Activated CD8-positive, alpha-beta memory T cell treated with anti-CD3 and anti-CD28 coated beads, Interleukin-2, amount 50 U/mL, for 24 hours (primary cell): Measurements from ENCODE around the gene S100A7.
"Not testable (repeated sequence)": the region's sequence is repeated elsewhere in the genome, so short reads cannot be mapped to it uniquely, and the experiment has no call there.

Experiments
- DNase-seq: peaks from one replicate; pipeline ENCODE4 v3.0.0-alpha.2; 2020; ENCODE audit errors: extremely low read depth

Gene S100A7

DNA sequence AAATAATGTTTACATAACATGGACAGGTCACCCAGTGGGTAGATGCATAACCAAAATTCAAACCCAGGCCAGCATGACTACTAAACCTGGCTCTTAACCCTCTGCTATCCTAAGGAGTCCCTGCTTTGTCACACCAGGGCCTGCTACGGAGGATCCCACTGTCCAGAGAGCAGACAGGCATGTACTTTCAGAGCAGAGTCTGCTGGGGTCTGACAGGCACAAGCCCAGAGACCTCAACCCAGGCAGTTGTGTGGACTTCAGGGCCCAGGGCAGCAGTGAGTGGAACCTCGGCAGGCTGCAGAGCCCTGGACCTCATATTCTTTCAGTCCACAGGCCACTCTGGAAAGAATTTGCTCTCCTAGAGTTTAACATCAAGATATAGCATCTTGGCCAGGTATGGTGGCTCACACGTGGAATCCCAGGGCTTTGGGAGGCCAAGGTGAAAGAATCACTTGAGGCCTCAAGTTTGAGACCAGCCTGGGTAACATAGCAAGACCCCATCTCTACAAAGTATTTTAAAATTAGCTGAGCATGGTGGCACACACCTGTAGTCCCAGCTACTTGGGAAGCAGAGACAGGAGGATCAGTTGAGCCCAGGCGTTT, 16.1 kb upstream of the S100A7 start:
- DNase-seq, result no peak

DNA sequence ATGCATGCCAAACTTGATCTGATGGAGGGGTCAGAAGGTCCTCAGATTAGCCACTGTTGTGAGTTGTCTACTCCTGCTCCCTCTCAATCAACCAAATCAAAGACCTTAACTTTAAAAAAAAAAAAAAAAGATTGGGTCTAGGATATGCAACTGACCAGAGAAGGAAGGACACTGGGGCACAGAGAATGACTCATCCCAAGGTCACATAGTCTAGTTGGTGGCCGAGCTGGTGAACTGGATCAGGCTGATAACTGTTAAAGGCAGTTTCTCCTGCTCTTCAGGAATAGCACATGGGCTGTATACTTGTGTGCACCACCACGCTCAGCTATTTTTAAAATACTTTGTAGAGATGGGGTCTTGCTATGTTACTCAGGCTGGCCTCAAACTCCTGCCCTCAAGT, 14.8 kb upstream of the S100A7 start:
- no peak for DNase-seq

DNA sequence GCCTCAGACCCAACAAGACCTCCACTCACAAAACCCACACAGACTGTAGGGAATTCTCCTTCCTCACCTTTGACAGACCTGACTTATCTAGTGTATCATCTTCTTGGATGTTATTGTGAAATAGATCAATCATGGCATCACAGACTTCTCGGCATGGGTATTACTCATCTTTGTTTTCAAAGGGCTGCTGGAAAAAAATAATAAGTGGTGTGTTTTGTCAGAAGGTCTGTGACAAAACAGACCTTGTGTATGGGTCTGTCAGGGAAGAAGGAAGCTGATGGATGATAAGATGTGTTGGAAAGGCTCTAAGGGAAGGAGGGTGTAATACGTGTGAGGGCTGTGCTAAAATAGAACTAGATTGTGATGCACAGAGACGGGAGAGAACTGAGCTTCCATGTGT, 13.9 kb upstream of the S100A7 start:
- DNase-seq, result no peak

DNA sequence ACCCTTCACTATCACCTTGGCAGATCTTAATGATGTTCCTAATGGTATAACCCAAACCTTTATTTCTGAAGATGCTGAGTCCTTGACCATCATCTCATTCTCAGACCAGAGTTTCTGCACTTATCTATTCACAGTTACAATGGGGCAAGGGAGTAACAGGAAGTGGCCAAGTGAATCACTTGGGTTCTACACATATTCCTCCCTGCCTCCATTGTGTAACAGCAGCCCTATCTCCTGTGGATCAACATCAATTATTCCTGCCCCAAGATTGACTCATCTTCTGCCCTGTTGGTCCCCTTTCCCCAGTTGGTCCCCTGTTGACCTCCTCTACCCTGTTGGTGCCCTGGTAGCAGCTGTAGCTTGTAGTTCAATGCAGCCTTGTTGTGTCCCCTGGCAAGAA, 10.3 kb upstream of the S100A7 start:
- DNase-seq, result no peak

DNA sequence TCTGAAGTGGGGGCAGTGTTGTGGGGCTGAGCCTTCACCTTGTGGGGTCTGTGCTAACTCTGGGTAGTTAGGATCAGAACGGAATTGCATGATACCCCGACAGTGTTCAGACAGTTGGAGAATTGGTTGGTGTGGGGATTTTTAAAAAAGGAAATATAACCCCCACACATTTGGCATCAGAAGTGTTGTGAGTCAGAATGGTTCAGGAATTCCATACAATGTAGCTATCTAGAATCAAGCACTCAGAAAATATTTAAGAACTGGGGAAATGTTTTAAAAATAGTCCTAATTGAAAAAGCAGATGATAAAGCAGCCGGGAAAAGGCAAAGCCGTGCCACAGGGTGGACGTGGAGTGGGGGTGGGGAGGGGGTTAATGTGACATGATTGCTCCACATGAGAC, 6.5 kb upstream of the S100A7 start:
- DNase-seq, result no peak

DNA sequence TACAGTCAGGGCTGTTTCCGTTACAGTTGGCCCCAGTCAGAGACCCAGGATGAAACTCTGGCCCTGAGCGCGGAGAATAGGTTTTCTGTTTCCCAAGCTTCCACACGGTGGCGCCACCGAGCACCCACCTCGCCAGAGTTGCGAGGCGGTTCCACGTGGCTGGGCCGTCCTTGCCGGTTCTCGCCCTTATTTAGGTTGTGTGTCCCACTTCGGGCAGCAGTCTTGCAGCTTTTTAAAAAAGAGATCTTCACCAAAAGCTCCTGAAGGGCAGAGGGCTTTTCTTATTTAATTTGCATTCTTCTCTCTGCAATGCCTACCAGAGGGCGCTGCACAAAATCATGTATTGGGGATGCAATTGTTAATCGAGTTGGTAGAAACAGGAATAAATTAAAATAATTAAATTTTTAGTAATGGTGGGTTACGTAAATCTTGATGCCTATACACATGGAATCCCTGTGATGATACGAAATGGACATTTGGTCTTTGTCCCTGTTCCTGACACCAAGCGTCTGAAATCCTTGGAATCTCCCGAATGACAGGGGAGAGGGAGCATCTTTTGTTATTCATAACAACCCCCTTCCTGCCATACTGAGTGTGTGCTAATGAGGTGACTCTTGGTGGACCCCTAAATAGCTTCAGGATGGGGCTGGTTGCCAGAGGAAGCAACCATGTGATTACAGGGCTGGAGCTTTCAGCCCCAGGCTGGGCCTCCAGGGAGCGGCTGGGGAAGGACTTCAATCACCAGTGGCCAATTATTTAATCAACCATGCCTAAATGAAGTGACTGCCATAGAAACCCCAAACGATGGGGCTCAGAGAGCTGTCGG, 5.6 kb upstream of the S100A7 start:
- peak; percentile 30 for DNase-seq

DNA sequence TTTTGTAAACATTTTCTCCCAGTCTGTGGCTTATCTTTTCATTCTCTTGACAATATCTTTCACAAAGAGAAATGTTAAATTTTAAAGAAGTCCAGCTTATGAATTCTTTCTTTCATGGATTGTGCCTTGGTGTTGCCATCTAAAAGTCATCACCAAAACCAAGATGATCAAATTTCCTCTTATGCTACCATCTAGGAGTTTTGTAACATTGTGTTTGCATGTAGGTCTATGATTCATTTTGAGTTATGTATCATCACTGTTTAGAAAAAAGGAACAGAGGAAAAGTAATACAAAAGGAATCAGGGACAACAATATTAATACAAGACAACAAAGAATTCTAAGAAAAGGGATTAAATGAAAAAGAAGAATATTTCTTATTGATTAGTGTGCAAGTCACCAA, 2.3 kb upstream of the S100A7 start:
- not testable (repeated sequence) for DNase-seq

DNA sequence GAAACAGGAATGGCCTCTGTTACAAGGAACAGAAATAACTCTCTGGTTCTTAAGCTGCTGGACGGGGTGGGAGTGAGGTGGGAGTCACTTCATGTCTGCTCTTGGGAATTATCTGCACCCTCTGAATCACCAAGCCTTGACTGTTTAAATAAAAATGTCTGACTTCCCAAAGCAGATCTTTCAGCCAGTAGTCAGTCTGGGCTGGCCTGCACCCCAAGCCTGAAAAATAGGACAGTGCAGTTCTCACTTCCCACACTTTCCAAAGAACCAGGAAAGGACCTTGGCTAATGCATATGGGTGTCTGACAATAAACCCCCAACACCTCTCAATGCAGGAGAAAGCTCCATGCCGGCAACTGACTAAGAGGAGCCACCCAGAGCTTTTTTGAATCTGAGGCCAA, 796 bp downstream of the S100A7 start:
- no peak for DNase-seq

DNA sequence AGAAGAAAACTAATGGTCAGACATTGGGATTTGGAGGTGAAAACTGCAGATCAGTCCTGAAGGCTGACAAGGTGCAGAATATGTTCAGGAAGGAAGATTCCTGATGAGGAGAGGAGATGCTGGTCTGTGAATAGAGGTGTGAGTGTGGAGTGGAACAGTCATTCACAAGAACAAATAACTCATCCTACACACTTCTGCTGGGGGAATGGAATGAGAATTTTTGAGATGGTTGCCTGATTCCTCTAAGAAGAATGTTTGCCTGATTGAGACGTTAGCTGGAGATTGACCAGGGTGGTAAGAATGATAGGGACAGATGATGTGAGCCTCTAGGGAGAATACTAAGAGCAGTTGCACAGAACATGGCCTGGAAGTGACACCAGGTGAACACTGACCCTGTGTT, 4.1 kb downstream of the S100A7 start:
- no peak for DNase-seq

DNA sequence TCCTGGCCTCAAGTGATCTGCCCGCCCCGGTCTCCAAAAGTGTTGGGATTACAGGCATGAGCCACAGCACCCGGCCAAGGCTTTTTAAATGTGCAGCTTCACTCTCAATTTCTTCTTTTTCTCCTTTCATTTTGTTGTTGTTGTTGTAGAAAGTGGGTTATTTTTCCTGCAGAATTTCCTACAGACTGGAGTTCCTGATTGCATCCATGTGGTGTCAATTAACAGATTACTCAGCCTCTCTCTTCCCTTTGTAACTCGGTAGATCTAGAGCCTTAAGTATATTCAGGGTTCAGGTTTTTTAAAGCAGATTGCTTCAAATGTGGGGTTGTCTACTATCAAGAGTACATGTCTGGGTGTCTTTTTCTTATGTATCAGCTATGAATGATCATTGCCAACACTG, 11.6 kb downstream of the S100A7 start:
- DNase-seq, result not testable (repeated sequence)

DNA sequence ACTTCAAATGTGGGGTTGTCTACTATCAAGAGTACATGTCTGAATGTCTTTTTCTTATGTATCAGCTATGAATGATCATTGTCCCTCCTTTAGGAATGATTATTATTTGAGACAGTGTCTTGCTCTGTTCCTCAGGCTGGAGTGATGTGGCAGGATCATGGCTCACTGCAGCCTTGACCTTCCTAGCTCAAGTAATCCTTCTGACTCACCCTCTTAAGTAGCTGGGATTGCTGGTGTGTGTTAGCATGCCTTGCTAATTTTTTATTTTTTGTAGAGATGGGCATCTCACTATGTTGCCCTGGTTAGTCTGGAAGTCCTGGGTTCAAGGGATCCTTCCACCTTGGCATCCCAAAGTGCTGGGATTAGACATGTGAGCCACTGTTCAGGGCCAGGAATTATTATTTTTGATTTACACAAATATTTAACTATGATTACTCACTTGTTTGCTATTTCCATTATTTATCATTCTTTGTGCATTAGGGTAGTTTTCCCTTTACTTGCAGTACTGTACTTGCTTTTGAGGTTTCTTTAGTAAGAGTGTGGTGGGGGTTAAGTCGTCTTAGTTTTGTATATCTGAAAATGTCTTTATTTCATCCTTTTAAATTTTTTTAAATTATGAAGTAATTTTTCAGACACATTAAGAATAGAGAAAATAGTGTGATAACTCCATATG, 12.8 kb downstream of the S100A7 start:
- no peak for DNase-seq

DNA sequence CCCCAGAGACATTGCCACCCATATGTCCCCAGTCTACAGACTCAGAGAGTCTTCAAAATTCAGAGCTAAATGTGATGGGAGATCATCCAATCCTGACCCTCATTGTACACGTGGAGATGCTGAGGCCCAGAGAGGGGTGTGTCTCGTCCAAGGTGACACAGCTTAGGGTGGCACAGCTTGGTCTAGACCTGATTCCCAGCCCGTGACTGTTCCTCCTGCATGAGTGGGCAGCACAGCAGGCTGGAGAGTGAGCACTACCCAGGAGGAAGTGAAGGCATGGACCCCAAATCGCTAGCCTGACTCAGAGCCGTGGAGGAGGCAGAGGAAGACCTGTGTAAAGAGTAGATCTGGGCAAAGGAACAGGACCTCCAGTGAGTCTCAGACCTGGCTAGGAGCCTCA, 16.4 kb downstream of the S100A7 start:
- DNase-seq, result no peak

DNA sequence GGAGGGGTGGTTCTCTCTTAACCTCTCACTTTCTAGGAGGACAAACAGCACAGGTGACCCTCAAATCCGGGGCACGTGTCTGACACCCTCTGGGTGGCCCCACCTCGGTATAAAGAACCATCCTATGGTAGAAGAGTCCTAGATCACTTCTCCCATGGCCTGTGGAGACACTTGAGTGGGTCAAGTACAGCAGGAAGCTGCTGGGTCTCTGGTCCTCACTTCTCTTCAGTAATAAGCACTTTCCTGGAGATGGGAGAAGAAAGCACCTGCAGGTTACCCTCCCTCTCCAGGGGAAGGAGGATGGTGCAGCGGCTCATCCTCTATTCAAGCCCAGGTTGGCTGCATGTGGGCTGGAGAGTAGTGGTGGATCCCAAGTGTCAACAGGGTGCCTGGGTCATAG, 17.0 kb downstream of the S100A7 start:
- DNase-seq, result no peak

DNA sequence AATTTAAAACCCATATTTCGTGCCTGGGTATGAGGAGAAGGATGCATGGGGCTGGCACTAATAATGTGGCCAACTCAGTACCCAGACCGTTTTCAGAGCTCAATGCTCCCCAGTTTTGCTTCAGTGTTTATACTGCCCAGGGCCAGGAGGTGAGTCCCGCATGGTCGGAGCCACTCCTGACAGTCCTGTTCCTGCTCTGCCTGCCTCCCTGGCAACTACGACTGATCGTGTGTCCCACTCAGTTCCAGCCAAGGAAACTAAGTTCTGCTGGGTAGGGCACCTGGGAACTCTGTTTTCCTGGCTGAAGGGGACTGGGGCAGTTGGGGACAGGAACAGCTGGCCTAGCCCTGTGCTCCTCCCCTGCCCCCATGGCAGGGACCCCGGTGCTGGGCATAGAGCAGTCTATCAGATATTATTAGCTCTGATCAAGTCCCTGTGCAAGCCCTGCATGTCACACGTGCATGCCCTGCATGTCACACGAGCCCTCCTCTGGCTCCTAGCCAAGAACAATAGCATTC, 19.2 kb downstream of the S100A7 start:
- DNase-seq, result no peak

DNA sequence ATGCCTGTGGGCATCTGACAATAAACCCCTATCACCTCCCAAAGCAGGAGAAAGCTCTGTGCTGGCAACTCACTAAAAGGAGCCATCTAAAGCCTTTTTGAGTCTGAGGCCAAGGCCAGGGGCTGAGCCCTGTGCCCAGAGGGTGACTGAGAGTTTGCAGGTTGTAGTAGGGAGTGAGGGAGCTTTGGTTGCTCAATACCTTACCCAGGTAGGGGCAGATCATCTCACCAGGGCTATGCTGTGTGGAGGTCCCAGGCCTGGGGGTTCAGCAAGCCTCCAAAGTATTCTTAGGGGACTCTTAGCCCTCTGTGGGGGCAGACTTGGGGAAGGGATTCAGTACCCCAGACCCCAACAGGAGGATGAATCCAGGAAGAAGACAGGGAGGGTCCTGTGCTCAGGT, 21.2 kb downstream of the S100A7 start:
- DNase-seq, result no peak

DNA sequence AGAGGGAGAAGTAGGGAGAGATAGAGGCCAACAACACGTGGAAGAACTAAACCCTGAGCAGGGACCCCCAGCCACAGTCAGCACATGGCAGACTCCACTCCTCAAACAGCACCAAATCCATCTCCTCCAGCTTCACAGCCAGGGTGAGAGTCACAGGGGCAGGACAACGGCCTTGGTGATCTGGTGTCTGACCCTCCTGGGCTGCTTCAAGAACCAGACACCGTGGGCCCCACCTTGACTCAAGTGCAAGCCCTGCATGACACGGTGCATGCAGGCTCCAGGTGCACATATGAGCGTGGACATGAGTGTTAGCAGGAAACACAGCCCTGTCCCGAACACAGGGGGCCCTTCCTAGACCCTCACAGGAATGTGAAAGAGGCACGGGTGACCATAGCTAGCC, 21.9 kb downstream of the S100A7 start:
- no peak for DNase-seq

DNA sequence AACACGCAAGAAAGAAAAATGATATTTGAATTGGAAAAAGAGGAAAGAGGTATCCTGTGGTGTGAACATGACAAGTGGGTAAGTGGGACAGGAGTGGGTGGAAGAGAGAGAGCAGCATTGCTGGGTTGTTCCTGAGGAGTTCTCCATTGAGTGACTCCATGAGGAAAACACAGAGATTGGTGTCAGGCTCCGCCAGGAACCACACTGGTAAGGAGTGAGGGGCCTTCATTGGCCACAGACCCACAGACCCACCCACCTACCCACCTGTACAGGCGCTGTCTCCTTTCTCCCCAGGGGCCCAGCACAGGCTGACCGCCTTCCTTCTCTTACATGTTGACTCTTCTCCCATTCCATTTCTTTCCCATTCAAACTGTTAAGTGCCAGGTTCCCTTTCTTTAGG, 23.2 kb downstream of the S100A7 start:
- DNase-seq, result no peak

DNA sequence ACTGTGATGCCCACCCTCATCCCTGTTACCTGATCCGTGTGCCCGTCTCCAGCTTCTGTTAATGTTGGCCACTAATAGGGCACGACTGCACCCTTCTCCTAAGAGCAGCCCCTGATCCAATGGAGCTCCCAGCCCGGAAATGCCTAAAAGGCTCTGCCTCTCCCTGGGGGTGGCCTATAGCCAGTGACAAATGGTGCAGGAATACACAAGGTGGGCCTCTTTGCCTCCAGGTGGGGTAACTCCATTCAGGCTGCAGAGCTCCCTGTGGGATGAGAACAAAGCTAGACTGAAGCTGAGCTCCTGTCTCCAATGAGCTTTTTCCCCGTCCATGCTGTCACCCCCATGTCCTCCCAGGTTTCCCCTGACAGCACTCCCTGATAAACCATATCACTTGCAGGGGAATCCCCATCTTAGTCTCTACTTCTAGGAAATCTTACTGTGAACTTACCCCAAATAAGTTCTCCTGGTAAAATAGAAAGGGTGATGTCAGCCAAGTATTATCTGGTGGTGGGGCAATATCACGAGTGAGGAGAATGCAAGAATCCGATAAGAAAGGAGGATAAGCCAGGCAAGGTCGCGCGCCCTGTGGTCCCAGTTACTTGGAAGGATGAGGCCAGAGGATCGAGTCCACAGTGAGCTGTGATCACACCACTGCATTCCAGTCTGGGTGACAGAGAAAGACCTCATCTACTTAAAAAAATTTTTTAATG, 25.6 kb downstream of the S100A7 start:
- no peak for DNase-seq

DNA sequence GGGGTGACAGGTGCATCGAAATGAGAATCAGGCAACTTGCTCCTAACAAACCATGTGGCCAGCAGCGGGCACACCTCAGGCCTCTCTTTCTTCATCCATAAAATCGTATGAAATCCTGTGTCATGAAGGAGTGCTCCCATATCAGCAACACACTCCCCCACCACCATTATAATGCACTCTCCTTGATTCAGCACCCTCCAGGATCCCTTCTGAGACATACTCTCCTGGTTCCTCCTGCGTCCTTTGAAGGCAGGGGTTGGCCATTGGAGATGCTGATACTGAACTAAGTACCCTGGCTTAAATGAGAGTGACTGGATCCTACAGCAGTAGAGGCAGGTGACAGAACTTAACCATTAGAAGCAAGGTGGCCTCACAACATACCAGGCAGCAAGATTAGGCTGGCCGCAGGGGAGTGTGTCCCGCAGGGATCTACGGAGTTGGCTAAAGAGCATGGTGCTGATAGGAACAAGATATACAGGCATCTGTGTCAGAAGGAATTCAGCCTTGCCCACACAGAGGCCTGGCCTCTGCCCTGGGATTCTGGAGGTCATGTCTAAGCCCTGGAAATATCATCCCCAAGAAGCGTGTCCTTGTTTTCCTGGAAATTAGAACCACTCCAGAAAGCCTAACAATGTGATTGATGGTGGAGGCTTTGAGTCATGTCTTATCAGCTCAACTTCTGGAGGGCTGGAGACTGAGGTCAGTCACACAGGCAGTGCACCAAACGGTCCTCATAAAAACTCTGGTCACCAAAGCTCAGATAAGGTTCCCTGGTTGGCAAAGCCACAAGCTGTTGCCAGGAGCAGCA, 27.4 kb downstream of the S100A7 start:
- no peak for DNase-seq

DNA sequence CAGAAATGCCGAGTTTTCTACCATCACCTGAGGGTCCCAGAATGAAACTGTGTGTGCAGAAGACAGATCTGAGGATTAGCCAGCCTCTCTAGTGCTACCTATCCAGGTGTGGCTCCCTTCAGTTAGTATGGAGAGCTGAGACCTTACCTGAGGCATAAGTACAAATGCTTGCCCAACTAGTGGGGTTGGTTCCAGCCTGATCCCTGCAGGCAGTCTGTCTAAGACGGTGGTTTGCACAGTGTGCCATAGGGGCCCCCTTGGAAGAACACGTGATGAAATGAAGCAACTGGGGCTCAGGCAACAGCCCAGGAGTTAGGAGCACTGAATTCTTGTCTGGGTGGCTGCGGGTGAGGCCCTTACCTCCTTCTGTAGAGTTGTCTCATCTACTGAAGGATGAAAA, 28.5 kb downstream of the S100A7 start:
- DNase-seq, result no peak

DNA sequence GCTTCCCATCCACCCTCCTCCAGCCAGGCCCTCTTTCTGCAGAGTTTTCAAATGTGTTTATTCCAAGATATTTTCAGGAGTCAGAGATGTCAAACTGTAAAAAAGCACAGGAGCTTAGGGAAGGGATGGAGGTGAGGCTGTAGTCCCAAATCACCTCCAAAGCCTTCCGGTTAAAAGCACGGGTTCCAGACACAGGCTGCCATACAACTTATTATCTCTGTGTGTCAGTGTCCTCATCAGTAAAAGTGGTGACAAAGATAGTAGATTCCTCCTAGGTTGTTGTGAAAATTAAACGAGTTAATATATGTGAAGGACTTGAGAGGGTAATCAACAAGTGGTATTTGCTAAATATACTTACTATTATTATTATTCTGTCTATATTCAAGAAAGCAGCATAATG, 29.0 kb downstream of the S100A7 start:
- no peak for DNase-seq
